Gastrocnemius medialis (tissue), 4 donors: ENCODE data around the gene DCTN3.

Source experiments
- CTCF ChIP-seq, 5 experiments: fragments of 450-650 bp in 3 of 5; fragments of 200-600 bp in 2 of 5; sonication (generic) in 2 of 5; IDR thresholded peaks in 4 of 5; conservative IDR thresholded peaks in 1 of 5; 1 replicate in 4 of 5; 2 replicates in 1 of 5; pipeline ENCODE4 v1.5.1; 2016 to 2019; ENCODE audit warnings: antibody characterized with exemption in 5 of 5, mild to moderate bottlenecking in 3 of 5, moderate library complexity in 3 of 5
- POLR2A ChIP-seq, 2 donors: fragments of 450-650 bp; IDR thresholded peaks; one replicate each; pipeline ENCODE4 v1.6.1; 2017; ENCODE audit warnings: antibody characterized with exemption in 2 of 2, mild to moderate bottlenecking in 2 of 2, moderate library complexity in 2 of 2

GRCh38 chr9:34603610-34604231 is 16.6 kb downstream of the DCTN3 start:
- TF ChIP-seq CTCF (IDR thresholded peaks at IDR 0.05 in 4 of 5, conservative IDR thresholded peaks at IDR 0.05 in 1 of 5) = peak; percentile 90 to 94 (median 93)
- TF ChIP-seq POLR2A (IDR thresholded peaks at IDR 0.05) = no peak
